NCI-H2227 (cell line): Measurements from ENCODE around the gene USP38.
"Not testable (repeated sequence)": the region's sequence is repeated elsewhere in the genome, so short reads cannot be mapped to it uniquely, and the experiment has no call there.

ENCODE experiments used
- DNase-seq: peaks from one replicate; lab custom pipeline; 2025; ENCODE audit not compliant: unreplicated experiment; lab: John Stamatoyannopoulos, UW

USP38 gene

GRCh38 chr4:143203577-143203976, 18.9 kb downstream of the USP38 start:
- DNase-seq, result no peak

DNA sequence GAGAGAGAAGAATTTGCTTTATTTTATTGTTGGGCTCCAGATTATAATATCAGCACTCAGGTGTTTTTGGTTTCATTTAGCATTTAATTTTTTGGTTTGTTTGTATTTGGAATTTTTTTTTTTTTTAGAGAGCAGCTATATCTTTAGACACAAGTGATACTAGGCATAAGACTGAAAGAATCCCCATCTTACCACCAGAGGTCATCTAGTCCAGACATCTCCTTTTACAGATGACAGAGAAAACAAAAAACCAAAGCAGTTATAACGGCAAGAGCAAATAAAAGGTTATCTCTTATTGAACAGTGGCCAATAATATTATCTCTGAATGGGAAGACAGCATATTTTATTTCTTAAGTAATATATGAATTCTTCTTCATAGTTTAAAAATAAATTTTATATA, 22.8 kb downstream of the USP38 start:
- peak; percentile 2 for DNase-seq

- DNase-seq, result no peak
Measured at GRCh38 chr4:143212566-143212965, 27.8 kb downstream of the USP38 start.

- DNase-seq, result no peak
Measured at GRCh38 chr4:143215873-143216272, 31.2 kb downstream of the USP38 start.

DNA sequence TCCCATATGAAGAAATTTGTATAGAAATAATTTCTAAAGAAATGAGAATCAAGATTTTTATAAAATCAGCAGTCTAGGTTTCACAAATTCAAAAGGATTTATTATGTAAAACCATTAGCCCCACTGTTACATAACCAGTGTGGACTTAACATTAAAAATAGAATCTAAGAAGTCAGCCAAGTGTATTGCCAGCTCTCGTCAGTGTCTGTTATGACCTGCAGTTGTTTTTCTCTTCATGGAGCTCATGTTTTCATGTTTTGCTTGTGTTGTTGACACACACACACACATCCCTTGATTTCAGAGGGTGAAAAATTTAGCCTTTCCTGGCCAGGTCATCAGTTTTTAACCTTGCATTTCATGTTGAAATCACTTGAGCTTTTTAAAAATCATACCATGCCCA, 39.5 kb downstream of the USP38 start:
- no peak for DNase-seq

DNA sequence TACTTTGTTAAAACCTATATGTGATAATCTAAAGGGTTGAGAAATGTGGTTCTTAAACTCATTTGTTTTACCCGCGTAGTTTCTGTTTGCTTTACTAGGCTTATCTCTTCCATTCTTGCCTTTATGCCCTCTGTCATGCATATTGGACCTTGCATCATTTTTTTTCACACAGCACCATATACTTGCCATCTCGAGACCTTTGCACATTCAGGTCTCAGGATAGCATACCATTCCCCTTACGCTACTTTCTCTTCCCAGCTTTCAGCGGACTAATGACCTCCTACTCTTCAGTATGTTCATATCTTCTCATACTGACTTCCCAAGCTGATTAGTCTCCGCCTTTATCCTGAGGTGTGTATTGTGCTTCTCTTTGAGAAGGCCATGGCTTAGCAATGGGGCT, 40.5 kb downstream of the USP38 start:
- DNase-seq, result no peak

- DNase-seq, result no peak
Measured at GRCh38 chr4:143230683-143231082, 46.0 kb downstream of the USP38 start.

GRCh38 chr4:143232277-143232676, 47.6 kb downstream of the USP38 start:
- DNase-seq, result no peak

DNA sequence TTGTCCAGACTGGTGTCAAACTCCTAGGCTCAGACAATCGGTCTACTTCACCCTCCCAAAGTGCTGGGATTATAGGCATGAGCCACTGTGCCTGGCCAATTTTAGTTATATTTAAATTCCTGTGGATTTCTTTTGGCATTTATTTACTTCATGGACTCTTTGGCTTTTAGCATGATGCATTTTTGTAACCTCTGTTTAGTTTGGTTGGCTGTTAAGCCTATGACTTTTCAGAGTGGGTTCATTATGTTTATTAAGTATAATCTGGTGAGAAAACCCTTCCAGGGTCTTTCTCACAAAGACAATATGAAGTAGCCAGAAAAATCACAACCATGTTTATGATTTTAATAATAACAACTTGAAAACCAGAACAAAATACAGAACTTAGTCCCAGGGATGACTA, 49.4 kb downstream of the USP38 start:
- DNase-seq, result no peak

DNA sequence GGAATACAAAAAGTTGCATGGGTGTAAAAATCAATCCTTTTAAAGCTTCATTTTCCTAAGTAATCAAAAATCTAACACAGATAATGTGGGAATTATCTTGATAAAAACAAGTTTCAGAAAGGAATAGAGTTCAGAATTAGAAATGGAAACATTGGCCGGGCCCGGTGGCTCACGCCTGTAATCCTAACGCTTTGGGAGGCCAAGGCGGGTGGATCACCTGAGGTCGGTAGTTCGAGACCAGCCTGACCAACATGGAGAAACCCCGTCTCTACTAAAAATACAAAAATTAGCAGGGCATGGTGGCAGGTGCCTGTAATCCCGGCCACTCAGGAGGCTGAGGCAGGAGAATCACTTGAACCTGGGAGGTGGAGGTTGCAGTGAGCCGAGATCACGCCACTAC, 52.5 kb downstream of the USP38 start:
- not testable (repeated sequence) for DNase-seq

GRCh38 chr4:143240939-143241679, 56.4 kb downstream of the USP38 start:
- DNase-seq, result no peak

DNA sequence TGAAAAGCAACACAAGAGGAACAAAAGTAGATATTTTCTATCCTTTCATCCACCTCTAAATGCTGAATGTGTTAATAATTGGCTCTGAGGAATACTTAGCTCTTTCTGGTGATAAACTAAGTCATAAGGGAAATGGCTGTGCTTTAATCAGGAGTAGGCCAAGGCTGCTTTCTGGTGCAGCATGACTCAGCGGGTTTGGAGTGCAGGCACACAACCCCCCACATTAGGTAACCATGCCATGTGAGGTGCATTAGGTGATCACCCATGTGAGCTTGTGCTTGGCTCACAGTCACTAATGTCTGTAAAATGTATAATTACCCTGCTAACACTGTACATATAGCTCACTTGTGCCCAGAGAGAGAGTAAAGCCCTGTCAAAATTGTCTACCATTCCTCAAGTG, 57.2 kb downstream of the USP38 start:
- no peak for DNase-seq

- no peak for DNase-seq
Measured at GRCh38 chr4:143243041-143243440, 58.3 kb downstream of the USP38 start.

DNA sequence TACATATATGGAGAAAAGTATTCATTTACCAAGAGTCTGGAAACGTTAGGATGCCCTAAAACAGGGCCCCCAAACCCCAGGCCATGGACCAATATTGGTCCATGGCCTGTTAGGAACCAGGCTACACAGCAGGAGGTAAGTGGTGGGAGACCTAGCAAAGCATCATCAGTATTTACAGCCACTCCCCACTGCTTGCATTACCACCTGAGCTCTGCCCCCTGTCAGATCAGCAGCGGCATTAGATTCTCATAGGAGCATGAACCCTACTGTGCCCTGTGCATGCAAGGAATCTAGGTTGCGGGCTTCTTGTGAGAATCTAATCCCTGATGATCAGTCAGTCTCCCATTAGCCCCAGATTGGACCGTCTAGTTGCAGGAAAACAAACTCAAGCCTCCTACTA, 62.3 kb downstream of the USP38 start:
- DNase-seq, result no peak

DNA sequence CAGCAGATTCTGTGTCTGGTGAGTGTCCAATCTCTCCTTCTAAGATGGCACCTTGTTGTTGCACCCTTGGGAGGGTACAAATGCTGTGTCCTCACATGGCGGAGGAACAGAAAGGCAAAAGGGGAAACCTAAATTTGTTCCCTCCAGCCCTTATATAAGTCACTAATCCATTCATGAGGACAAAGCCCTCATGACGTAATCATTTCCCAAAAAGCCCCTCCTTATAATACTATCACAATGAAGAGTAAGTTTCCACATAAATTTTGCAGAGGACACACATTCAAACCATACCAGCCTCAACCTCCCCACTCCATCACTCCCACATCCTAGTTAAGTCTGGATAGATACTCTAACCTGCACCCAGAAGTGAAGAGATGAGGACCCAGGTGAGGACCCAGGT, 63.1 kb downstream of the USP38 start:
- DNase-seq, result no peak

DNA sequence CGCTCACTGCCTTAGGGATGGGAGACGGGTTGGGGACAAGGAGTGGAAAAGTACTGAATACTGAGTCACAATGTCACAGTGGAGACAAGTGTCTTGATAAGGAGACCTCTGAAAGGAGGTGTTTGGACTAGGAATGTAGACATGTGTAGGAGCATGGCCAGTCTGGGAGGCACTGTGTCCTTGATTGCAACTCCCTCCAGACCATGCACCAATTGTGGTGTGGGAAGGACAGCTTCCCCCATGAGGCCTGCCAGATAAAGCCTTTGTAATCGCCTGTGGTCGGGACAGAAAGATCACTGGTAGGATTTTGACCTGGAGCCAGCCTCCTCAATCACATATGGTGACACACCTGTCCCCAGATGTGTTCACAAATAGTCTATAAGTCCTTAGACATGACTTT, 64.1 kb downstream of the USP38 start:
- no peak for DNase-seq

DNA sequence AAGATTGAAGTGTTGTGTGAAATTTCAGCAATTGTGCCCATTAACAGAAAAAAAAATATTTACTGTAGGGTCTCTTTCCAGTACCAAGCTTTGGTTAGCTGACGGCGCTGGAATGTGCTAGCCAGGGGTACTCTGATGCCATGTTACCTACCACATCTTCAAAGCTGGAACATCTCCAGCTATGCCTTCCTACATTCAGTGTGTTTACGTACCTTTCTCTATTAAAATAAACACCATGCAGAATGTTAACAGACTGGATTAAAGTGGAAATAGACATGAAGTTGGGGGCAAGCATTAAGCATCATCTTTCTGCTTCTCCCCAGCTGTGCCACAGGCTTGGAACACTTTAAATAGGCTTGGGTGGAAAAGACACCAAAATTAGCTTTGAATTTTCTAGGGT, 65.9 kb downstream of the USP38 start:
- no peak for DNase-seq

DNA sequence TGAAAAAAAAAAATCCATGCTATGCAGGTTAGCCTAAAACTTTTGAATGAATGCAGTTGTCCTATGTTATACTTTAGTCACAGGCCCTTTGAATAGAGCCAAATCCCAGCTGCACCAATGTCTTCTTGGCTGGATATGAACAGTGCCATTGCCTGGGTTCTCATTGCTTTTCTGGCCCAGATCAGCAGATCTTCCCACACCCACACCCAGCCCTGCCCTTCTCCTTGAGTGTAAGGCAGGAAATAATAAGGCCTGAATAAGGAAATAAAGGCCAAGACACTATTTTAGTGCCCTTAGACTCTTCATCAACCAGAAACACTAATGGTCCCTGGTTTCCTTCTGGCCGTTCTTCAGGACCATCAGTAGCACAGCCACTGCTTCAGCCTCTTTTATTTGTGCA, 66.6 kb downstream of the USP38 start:
- DNase-seq, result no peak

DNA sequence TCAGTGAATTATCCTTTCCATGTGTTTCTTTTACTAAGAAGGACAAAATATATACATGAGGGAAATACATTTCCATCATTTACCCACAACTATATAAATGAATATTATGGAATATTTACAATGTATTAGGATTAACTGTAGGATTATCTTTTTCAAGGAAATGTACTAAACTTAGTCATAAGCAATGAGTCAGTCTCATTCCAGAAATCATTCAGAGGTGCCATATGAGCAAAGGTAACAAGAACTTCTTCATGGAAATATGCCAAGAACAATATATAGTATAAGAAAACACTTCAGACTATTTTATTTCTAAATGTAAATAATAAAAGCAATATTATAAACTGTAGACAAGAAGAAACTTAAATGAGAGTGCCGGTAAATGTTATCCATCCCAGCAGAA, 67.1 kb downstream of the USP38 start:
- no peak for DNase-seq

DNA sequence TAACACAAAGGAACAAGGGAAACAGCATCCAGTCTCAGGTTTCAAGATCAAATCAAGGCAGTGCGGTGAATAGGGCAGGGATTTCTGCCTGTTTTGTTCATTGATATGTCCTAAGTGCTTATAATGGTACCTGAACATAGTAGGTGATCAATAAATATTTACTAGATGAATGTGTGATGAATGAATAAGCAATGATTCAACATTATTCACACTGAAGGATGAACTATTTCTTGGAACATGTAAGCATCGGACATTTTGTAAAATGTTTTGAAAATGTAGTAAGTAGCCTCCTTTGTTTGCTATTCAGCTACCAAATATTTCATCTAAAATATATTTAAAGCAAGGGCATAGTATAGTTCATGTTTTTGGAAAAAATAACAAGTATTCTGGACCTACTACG, 67.8 kb downstream of the USP38 start:
- no peak for DNase-seq

- DNase-seq, result no peak
Measured at GRCh38 chr4:143253166-143253565, 68.4 kb downstream of the USP38 start.

DNA sequence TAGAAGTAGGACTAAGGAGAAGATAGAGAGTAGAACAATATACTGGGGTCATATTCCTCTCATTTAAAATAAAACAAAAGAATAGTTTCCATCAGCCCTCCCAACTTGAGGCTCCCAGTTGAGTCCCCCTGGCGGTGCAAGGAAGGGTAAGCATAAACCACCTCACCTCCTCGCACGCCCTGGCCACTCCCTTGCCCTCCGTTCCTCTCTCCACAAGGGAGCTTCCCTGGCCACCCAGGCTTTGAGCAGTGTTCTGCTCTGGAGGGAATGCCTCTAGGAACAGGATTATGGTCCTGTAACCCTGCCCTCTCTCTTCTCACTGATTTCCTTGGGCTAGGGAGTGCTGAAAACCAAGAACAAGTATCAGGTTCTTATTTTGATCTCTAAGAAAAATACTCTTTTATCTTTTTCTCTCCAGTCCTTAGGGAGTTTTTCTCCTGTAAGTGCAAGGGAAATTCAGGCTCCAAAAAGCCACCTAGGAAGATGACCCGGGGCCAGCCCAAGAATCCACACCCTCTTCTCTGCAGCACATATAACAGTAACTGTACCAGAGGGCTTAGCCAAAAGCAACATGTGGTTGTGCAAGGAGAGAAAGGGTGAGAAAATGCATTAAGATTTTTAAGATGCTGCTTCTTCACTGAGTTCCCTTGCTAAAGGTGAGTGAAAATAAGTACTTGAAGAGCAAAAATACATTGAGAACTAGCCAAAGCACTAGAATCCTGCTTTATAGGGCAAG, 69.9 kb downstream of the USP38 start:
- no peak for DNase-seq

- DNase-seq, result no peak
Measured at GRCh38 chr4:143256456-143256855, 71.7 kb downstream of the USP38 start.
